NCI-H446 (cell line): Measurements from ENCODE around the gene CALR3.
"Not testable (repeated sequence)": the region's sequence is repeated elsewhere in the genome, so short reads cannot be mapped to it uniquely, and the experiment has no call there.

ENCODE experiments used
- DNase-seq, 2 experiments: peaks; one replicate each; lab custom pipeline; 2025; lab: John Stamatoyannopoulos, UW

Gene CALR3

DNA sequence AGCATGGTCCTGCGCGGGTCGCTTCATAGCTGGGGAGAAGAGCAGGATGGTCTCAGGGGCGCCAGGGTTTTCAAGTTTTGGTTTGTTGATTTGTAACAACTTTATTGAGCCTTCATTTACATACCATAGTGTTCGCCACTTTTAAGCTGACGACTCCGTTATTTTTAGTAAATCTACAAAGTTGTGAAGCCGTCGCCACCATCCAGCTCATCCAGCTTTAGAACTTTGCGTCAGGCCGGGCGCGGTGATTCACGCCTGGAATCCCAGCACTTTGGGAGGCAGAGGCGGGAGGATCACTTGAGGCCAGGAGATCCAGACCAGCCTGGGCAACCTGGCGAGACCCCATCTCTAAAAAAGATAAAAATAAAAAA, 631 bp upstream of the CALR3 start:
- no peak for DNase-seq

- not testable (repeated sequence) for DNase-seq
Observed at GRCh38 chr19:16486476-16486875, 9.5 kb downstream of the CALR3 start.

DNA sequence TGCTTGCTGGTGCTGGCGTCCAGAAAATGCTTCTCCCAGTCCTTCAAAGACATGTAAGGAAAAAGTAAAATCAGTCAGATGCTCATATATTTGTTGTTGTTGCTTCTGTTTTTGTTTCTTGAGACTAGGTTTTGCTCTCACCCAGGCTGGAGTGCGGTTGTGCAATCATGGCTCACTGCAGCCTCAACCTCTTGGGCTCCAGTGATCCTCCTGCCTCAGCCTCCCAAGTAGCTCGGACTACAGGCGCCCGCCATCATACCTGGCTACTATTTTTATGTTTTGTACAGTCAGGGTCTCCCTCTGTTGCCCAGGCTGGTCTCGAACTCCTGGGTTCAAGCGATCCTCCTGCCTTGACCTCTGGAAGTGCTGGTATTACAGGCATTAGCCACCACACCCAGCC, 13.2 kb downstream of the CALR3 start:
- DNase-seq: no peak

GRCh38 chr19:16477311-16477710, 18.7 kb downstream of the CALR3 start:
- no peak for DNase-seq

DNA sequence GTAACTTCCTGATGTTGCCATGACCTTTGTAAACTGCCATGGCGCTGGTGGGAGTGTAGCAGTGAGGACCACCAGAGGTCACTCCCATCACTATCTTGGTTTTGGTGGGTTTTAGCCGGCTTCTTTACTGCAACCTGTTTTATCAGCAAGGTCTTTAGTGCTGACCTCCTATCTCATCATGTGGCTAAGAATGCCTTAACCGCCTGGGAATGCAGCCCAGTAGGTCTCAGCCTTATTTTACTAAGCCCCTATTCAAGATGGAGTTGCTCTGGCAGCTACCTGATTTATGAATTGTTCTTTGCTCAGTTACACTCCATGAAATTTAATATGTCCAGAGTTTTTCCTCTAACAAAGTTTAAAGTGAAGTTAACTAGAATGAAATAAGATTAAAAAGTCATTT, 19.6 kb downstream of the CALR3 start:
- no peak for DNase-seq

DNA sequence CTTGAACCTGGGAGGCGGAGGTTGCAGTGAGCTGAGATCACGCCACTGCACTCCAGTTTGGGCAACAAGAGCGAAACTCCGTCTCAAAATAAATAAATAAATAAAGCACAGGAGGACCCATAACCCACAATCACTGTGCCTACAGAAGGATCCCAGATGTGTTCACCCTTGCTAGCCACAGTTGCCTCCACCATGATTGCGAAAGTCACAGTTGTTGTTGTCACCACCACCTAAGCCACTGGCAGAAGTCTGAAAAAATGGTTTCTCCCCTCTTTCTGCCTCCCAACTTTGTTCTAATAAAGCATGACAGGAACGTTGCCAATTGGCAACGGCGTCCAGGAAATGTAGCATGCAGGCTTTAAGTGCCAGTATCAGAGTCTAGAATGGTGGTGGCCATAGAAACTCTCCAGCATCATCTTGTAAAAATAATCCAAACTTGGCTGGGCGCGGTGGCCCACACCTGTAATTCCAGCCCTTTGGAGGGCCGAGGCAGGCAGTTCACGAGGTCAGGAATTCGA, 22.0 kb downstream of the CALR3 start:
- DNase-seq: peak in 1 of 2 experiments; percentile 57

GRCh38 chr19:16472992-16473391, 23.0 kb downstream of the CALR3 start:
- no peak for DNase-seq

- DNase-seq: not testable (repeated sequence)
Observed at GRCh38 chr19:16472559-16472899, 23.4 kb downstream of the CALR3 start.

DNA sequence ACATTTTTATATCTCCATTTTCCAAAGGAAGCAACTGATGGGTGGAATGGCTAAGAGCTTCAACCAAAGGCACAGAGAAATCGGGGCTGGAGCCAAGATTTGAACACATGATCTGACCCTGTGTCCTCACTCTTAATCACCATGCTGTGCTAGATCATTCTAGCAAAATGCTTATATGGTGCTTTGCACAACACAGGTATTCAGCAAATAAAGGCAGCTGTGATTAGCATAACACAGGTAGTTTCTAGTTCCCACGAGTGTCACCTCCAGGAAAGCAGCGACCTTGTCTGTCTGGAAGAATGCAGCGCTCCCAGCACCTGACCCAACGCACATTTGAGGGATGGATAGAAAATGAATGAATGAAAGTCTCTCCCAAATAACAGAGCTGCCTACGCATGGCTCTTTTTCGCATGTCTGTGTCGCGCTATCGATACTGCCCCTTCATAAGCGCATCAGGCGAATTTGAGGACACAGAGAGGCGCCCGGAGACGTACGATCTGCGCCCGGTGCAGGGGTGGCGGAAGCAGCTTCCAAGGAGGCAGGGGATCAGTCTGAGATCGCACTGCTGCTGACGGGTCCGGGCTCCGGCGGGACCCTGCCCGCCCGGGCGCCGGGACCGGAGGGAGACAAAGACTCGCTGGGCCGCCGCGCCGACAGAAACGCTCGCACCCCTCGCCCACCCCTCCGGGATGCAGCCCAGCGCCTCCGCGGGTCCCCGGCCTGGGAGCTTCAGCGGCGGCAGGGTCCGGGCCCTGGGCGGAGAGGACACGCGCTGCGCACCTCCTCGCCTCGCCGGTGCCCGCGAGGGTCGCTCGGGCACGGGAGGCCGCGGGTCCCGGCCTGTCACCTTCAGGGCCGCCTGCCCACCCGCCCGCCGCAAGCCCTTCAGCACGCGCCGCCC, 24.8 kb downstream of the CALR3 start:
- no peak for DNase-seq

GRCh38 chr19:16470541-16470910, 25.4 kb downstream of the CALR3 start:
- no peak for DNase-seq

DNA sequence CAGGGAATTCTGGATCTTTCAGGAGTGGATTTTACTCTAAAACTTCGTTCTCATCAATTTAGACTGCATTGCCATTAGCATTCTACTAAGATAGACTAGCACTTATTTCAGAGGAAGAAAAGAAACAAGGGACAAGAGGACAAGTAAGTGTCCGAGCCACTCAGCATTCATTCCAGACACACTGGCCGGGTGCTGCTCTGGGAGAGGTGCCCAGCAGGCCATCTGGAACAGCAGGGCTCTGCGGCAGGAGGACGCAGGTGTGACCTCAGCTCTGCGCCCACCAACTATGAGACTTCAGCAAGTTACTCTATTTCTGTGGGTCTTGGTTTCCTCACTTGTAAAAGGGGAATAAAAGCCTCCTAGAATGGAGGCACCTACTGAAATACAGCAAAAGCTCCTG, 28.4 kb downstream of the CALR3 start:
- no peak for DNase-seq

DNA sequence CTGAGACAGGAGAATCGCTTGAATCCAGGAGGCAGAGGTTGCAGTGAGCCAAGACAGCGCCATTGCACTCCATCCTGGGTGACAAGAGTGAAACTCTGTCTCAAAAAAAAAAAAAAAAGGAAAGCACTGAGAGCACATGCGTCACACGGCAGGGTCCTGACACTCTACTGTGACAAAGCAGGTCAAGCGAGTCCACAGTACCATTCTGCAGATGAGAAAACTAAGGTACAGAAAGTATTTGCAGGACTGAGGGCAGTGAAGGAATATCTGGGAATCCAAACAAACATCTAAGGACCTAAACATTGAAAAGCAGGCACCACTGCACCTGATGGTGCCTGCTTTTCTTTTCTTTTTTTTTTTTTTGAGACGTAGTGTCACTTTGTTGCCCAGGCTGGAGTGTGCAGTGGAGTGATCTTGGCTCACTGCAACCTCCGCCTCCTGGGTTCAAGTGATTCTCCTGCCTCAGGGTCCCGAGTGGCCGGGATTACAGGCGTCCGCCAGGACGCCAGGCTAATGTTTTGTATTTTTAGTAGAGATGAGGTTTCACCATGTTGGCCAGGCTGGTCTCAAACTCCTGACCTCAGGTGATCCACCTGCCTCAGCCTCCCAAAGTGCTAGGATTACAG, 29.1 kb downstream of the CALR3 start:
- not testable (repeated sequence) for DNase-seq

DNA sequence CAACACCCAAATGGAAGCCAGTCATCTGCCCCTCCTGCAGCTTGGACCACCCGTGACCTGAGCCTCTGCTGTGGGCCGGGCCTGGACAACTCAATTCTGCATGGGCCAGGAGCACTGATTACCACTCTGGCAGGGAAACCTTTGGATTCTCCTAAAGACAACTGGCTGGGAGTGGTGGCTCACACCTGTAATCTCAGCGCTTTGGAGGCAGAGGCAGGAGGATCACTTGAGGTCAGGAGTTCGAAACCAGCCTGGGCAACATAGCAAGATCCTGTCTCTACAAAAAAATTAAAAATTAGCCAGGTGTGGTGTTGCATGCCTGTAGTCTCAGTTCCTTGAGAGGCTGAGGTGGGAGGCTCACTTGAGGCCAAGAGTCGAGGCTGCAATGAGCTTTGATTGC, 30.7 kb downstream of the CALR3 start:
- DNase-seq: no peak

- no peak for DNase-seq
Observed at GRCh38 chr19:16463991-16464575, 31.9 kb downstream of the CALR3 start.

- DNase-seq: no peak
Observed at GRCh38 chr19:16463341-16463990, 32.5 kb downstream of the CALR3 start.

DNA sequence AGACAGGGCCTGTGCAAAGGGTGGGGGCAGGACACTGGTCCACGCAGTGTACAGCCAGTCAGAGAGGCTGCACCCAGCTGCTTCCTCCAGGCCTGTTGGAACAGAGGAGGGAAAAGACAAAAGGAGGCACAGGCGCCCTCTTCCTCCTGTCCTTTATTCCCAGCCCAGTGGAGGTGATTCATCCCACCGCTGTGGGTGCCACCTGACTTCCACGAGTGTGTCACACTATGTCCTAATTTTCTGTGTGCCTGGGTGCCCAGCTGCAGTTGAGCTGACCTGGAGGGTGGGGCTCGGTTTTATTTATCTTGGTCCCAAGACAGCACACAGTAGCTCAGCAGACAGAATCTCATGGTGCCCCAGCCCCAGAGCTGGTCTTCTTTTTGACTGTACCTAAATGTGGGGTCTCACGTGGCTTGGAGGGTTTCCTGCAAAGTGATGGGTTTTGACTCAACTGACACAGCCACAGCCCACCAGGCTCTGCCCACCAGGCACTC, 33.2 kb downstream of the CALR3 start:
- no peak for DNase-seq

- peak; percentile 53 to 88 for DNase-seq
Observed at GRCh38 chr19:16461630-16462051, 34.3 kb downstream of the CALR3 start.

- DNase-seq: no peak
Observed at GRCh38 chr19:16460454-16460853, 35.5 kb downstream of the CALR3 start.

- DNase-seq: no peak
Observed at GRCh38 chr19:16459680-16460079, 36.3 kb downstream of the CALR3 start.

- DNase-seq: no peak
Observed at GRCh38 chr19:16458391-16459341, 37.3 kb downstream of the CALR3 start.

- no peak for DNase-seq
Observed at GRCh38 chr19:16457954-16458331, 38.0 kb downstream of the CALR3 start.
